H1 (cell line): ENCODE measurements around the gene CCDC192.

Experiments
- CHD2 ChIP-seq: IDR thresholded peaks from 2 replicates; pipeline ENCODE4 v1.6.1; 2012; ENCODE audit warnings: low read length, improper control_type of control experiment
- POLR2A ChIP-seq, 2 experiments: IDR thresholded peaks; 1 replicate in 1 of 2; 2 replicates in 1 of 2; pipeline ENCODE4 v1.6.1; 2011; ENCODE audit warnings: low read depth in 2 of 2, low read length in 2 of 2, mild to moderate bottlenecking in 2 of 2; ENCODE audit errors: control extremely low read depth in 1 of 2
- POLR2AphosphoS5 ChIP-seq: IDR thresholded peaks from 2 replicates; pipeline ENCODE4 v1.6.1; 2011; ENCODE audit warnings: low read depth, low read length
- RFX5 ChIP-seq: IDR thresholded peaks from 2 replicates; pipeline ENCODE4 v1.6.1; 2011; ENCODE audit warnings: low read depth, low read length, improper control_type of control experiment, borderline replicate concordance
- TAF1 ChIP-seq: IDR thresholded peaks from 2 replicates; pipeline ENCODE4 v1.6.1; 2011; ENCODE audit warnings: mild to moderate bottlenecking, low read depth, low read length
- TEAD4 ChIP-seq: IDR thresholded peaks from 2 replicates; pipeline ENCODE4 v1.6.1; 2012; ENCODE audit warnings: low read depth, low read length, inconsistent platforms, mixed read lengths
- TF ChIP-seq, protein P1 (sequence below), 3 experiments: IDR thresholded peaks; 1 replicate in 2 of 3; 2 replicates in 1 of 3; pipeline versions ENCODE4 v1.5.1 to v1.6.1; 2011; ENCODE audit warnings: low read length in 3 of 3, mild to moderate bottlenecking in 3 of 3, inconsistent platforms in 2 of 3, low read depth in 1 of 3, moderate library complexity in 1 of 3; ENCODE audit not compliant: insufficient read depth in 1 of 3; ENCODE audit errors: control extremely low read depth in 1 of 3
- TF ChIP-seq, protein P2 (sequence below): IDR thresholded peaks from 2 replicates; pipeline ENCODE4 v1.6.1; 2011; ENCODE audit warnings: low read depth, mild to moderate bottlenecking, low read length; ENCODE audit not compliant: insufficient read depth

DNA sequence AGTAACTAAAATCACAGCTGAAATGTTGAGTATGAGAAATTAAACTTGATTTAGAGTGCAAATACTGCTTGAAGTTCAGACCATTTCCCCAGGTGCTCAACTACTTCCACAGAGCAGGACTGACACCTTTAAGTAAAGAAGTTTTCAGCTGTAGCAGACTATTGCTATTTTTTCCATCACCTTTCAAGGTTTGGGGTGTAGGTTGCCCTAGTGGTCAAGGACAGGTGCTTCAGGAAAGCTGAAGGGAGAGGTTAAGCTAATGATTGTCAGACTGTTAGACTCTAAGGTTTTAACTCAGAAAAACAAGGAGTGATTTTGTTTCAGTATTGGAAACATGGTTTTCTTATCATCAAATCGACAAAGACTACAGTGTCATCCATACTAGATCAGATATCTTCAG, 162.1 kb downstream of the CCDC192 start:
- TF ChIP-seq, protein P1, sequence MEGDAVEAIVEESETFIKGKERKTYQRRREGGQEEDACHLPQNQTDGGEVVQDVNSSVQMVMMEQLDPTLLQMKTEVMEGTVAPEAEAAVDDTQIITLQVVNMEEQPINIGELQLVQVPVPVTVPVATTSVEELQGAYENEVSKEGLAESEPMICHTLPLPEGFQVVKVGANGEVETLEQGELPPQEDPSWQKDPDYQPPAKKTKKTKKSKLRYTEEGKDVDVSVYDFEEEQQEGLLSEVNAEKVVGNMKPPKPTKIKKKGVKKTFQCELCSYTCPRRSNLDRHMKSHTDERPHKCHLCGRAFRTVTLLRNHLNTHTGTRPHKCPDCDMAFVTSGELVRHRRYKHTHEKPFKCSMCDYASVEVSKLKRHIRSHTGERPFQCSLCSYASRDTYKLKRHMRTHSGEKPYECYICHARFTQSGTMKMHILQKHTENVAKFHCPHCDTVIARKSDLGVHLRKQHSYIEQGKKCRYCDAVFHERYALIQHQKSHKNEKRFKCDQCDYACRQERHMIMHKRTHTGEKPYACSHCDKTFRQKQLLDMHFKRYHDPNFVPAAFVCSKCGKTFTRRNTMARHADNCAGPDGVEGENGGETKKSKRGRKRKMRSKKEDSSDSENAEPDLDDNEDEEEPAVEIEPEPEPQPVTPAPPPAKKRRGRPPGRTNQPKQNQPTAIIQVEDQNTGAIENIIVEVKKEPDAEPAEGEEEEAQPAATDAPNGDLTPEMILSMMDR (IDR thresholded peaks at IDR 0.05; ENCODE audit: control extremely low read depth in 1 of 3, insufficient read depth in 1 of 3, low read depth in 1 of 3, low read length in 3 of 3) = peak in 2 of 3 experiments; percentile 33 to 53; a peak in 3 of 4 replicates
- TF ChIP-seq RFX5 = no peak
- TF ChIP-seq, protein P2, sequence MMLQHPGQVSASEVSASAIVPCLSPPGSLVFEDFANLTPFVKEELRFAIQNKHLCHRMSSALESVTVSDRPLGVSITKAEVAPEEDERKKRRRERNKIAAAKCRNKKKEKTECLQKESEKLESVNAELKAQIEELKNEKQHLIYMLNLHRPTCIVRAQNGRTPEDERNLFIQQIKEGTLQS = no peak
- no peak for TF ChIP-seq TEAD4
- no peak for TF ChIP-seq POLR2A (IDR thresholded peaks at IDR 0.05; ENCODE audit: control extremely low read depth in 1 of 2, low read depth in 2 of 2, low read length in 2 of 2)
- no peak for TF ChIP-seq TAF1
- no peak for TF ChIP-seq CHD2
- TF ChIP-seq POLR2AphosphoS5 = no peak
